Naive B cell (primary cell): ENCODE data around the gene SMYD3. TPM values are rescaled to one million over a fixed set of nuclear protein-coding genes. Genes with fewer than 3 reads are reported as not detected.

Experiments used
- ATAC-seq, 2 donors: fragments of 150-1000 bp; cut with Tn5 transposase; 2 replicates each; pipeline ENCODE4 v1.10.0; 2021; ENCODE audit warnings: low read depth in 2 of 2, mild to moderate bottlenecking in 2 of 2, moderate library complexity in 2 of 2
- DNase-seq: peaks from one replicate; pipeline ENCODE4 v3.0.0; 2022
- H3K27ac Mint-ChIP-seq, 6 donors: one replicate each; pipeline ENCODE4 v1.8.0; 2020 to 2022; ENCODE audit warnings: mild to moderate bottlenecking in 6 of 6, mixed read lengths in 6 of 6, moderate library complexity in 5 of 6, inconsistent platforms in 2 of 6
- H3K27me3 Mint-ChIP-seq, 3 donors: one replicate each; pipeline ENCODE4 v1.8.0; 2021 to 2022; ENCODE audit warnings: mixed read lengths in 3 of 3, mild to moderate bottlenecking in 1 of 3
- H3K36me3 Mint-ChIP-seq, 2 donors: one replicate each; pipeline ENCODE4 v1.8.0; 2020 to 2022; ENCODE audit warnings: mixed read lengths in 2 of 2, inconsistent platforms in 1 of 2, mild to moderate bottlenecking in 1 of 2
- H3K4me1 Mint-ChIP-seq, 3 donors: one replicate each; pipeline ENCODE4 v1.8.0; 2020 to 2022; ENCODE audit warnings: mixed read lengths in 3 of 3, inconsistent platforms in 1 of 3, mild to moderate bottlenecking in 1 of 3, moderate library complexity in 1 of 3
- H3K4me3 Mint-ChIP-seq, 8 donors: one replicate each; pipeline ENCODE4 v1.8.0; 2020 to 2022; ENCODE audit warnings: mild to moderate bottlenecking in 8 of 8, mixed read lengths in 8 of 8, moderate library complexity in 8 of 8, inconsistent platforms in 2 of 8
- H3K9me3 Mint-ChIP-seq, 7 donors: one replicate each; pipeline ENCODE4 v1.8.0; 2020 to 2022; ENCODE audit warnings: mixed read lengths in 7 of 7, mild to moderate bottlenecking in 5 of 7, inconsistent platforms in 2 of 7, moderate library complexity in 1 of 7
- polyA plus RNA-seq, 6 donors: library from polyadenylated mRNA; unstranded; fragments of 300-500 nt; fragmentation: Illumina TruSeq; gene quantifications; one replicate each; pipeline ENCODE4 v1.2.3, GENCODE V29; 2021; ENCODE audit warnings: low read depth in 6 of 6

Gene SMYD3
- polyA plus RNA-seq, 6 donors from 2014 or later: 15.8 to 27.3 (median 19.5) TPM

- no peak overlapping the region for H3K4me3 Mint-ChIP-seq
- H3K4me1 Mint-ChIP-seq: peaks cover 0 to 9% (median 4%) of the 10 kb centered on the region in 3 donors
- H3K9me3 Mint-ChIP-seq: peaks cover 0 to 4% (median 0%) of the 10 kb centered on the region in 7 donors
- no peaks in the 10 kb centered on the region for H3K27me3 Mint-ChIP-seq
- peaks cover 4 to 7% of the 10 kb centered on the region in 2 donors for H3K36me3 Mint-ChIP-seq
- no peak for ATAC-seq
- DNase-seq: no peak
- peak overlapping the region in 1 of 6 donors; percentile 19 for H3K27ac Mint-ChIP-seq
These were observed 286.5 kb downstream of the SMYD3 start for GRCh38 chr1:246220495-246221065.

- no peaks in the 10 kb centered on the region for H3K27me3 Mint-ChIP-seq
- peaks cover 4 to 7% of the 10 kb centered on the region in 2 donors for H3K36me3 Mint-ChIP-seq
- ATAC-seq: no peak
- H3K27ac Mint-ChIP-seq: no peak overlapping the region
- peaks cover 0 to 18% (median 8%) of the 10 kb centered on the region in 3 donors for H3K4me1 Mint-ChIP-seq
- H3K9me3 Mint-ChIP-seq: peaks cover 0 to 4% (median 0%) of the 10 kb centered on the region in 7 donors
- H3K4me3 Mint-ChIP-seq: peak overlapping the region in 1 of 8 donors; percentile 33
- no peak for DNase-seq
These were observed 287.5 kb downstream of the SMYD3 start for GRCh38 chr1:246219508-246220030.

GRCh38 chr1:246218686-246219085 is 288.4 kb downstream of the SMYD3 start:
- H3K4me3 Mint-ChIP-seq: no peak overlapping the region
- H3K27ac Mint-ChIP-seq: no peak overlapping the region
- ATAC-seq (no peak), DNase-seq (no peak)
- peaks cover 0 to 4% (median 0%) of the 10 kb centered on the region in 7 donors for H3K9me3 Mint-ChIP-seq
- peaks cover 0 to 18% (median 13%) of the 10 kb centered on the region in 3 donors for H3K4me1 Mint-ChIP-seq
- no peaks in the 10 kb centered on the region for H3K27me3 Mint-ChIP-seq
- peaks cover 4 to 7% of the 10 kb centered on the region in 2 donors for H3K36me3 Mint-ChIP-seq

- no peak for ATAC-seq
- no peak for DNase-seq
- Mint-ChIP-seq H3K27me3 (no peaks in the 10 kb centered on the region), H3K27ac (no peak overlapping the region), H3K9me3 (peaks cover 0 to 4% (median 0%) of the 10 kb centered on the region in 7 donors), H3K4me3 (no peak overlapping the region), H3K36me3 (peaks cover 4 to 7% of the 10 kb centered on the region in 2 donors), H3K4me1 (peaks cover 0 to 18% (median 15%) of the 10 kb centered on the region in 3 donors)
These were observed 290.2 kb downstream of the SMYD3 start for GRCh38 chr1:246216906-246217305.

- Mint-ChIP-seq H3K27ac (peak overlapping the region in 1 of 6 donors; percentile 27), H3K36me3 (peaks cover 4 to 7% of the 10 kb centered on the region in 2 donors), H3K4me1 (peaks cover 0 to 18% (median 15%) of the 10 kb centered on the region in 3 donors), H3K27me3 (no peaks in the 10 kb centered on the region), H3K9me3 (peaks cover 0 to 1% (median 0%) of the 10 kb centered on the region in 7 donors), H3K4me3 (no peak overlapping the region)
- ATAC-seq (no peak), DNase-seq (no peak)
These were observed 291.6 kb downstream of the SMYD3 start for GRCh38 chr1:246215510-246215903.

GRCh38 chr1:246214708-246215509 is 292.2 kb downstream of the SMYD3 start:
- DNase-seq: no peak
- Mint-ChIP-seq H3K27ac (no peak overlapping the region), H3K27me3 (no peaks in the 10 kb centered on the region), H3K4me1 (peaks cover 0 to 18% (median 15%) of the 10 kb centered on the region in 3 donors), H3K4me3 (no peak overlapping the region), H3K9me3 (peaks cover 0 to 1% (median 0%) of the 10 kb centered on the region in 7 donors), H3K36me3 (peaks cover 4 to 11% of the 10 kb centered on the region in 2 donors)
- ATAC-seq: peak; percentile 61 to 68

GRCh38 chr1:246213947-246214346 is 293.1 kb downstream of the SMYD3 start:
- no peak for DNase-seq
- H3K27ac Mint-ChIP-seq: no peak overlapping the region
- no peak overlapping the region for H3K4me3 Mint-ChIP-seq
- no peak for ATAC-seq
- H3K27me3 Mint-ChIP-seq: no peaks in the 10 kb centered on the region
- peaks cover 0 to 1% (median 0%) of the 10 kb centered on the region in 7 donors for H3K9me3 Mint-ChIP-seq
- peaks cover 4 to 13% of the 10 kb centered on the region in 2 donors for H3K36me3 Mint-ChIP-seq
- H3K4me1 Mint-ChIP-seq: peaks cover 0 to 15% (median 14%) of the 10 kb centered on the region in 3 donors

- H3K4me1 Mint-ChIP-seq: peaks cover 0 to 15% (median 14%) of the 10 kb centered on the region in 3 donors
- H3K36me3 Mint-ChIP-seq: peaks cover 4 to 13% of the 10 kb centered on the region in 2 donors
- peaks cover 0 to 1% (median 0%) of the 10 kb centered on the region in 7 donors for H3K9me3 Mint-ChIP-seq
- no peak overlapping the region for H3K4me3 Mint-ChIP-seq
- peak overlapping the region in 1 of 6 donors; percentile 55 for H3K27ac Mint-ChIP-seq
- no peaks in the 10 kb centered on the region for H3K27me3 Mint-ChIP-seq
- ATAC-seq (no peak), DNase-seq (no peak)
These were observed 293.6 kb downstream of the SMYD3 start for GRCh38 chr1:246213502-246213901.

GRCh38 chr1:246213036-246213435 is 294.0 kb downstream of the SMYD3 start:
- ATAC-seq (no peak), DNase-seq (no peak)
- Mint-ChIP-seq H3K36me3 (peaks cover 3 to 9% of the 10 kb centered on the region in 2 donors), H3K9me3 (peaks cover 0 to 1% (median 0%) of the 10 kb centered on the region in 7 donors), H3K4me1 (peaks cover 0 to 14% (median 13%) of the 10 kb centered on the region in 3 donors), H3K27me3 (no peaks in the 10 kb centered on the region), H3K4me3 (no peak overlapping the region), H3K27ac (no peak overlapping the region)

- H3K4me3 Mint-ChIP-seq: no peak overlapping the region
- ATAC-seq: no peak
- peaks cover 0 to 1% (median 0%) of the 10 kb centered on the region in 7 donors for H3K9me3 Mint-ChIP-seq
- no peaks in the 10 kb centered on the region for H3K27me3 Mint-ChIP-seq
- H3K36me3 Mint-ChIP-seq: peaks cover 0 to 5% of the 10 kb centered on the region in 2 donors
- no peak for DNase-seq
- peaks cover 0 to 14% (median 11%) of the 10 kb centered on the region in 3 donors for H3K4me1 Mint-ChIP-seq
- H3K27ac Mint-ChIP-seq: no peak overlapping the region
These were observed 295.1 kb downstream of the SMYD3 start for GRCh38 chr1:246212013-246212412.

- ATAC-seq (no peak), DNase-seq (no peak)
- no peaks in the 10 kb centered on the region for H3K9me3 Mint-ChIP-seq
- H3K4me1 Mint-ChIP-seq: peaks cover 0 to 11% (median 10%) of the 10 kb centered on the region in 3 donors
- H3K36me3 Mint-ChIP-seq: peaks cover 0 to 5% of the 10 kb centered on the region in 2 donors
- no peak overlapping the region for H3K27ac Mint-ChIP-seq
- H3K27me3 Mint-ChIP-seq: no peaks in the 10 kb centered on the region
- no peak overlapping the region for H3K4me3 Mint-ChIP-seq
These were observed 296.3 kb downstream of the SMYD3 start for GRCh38 chr1:246210756-246211155.

GRCh38 chr1:246208105-246208504 is 299.0 kb downstream of the SMYD3 start:
- Mint-ChIP-seq H3K4me3 (no peak overlapping the region), H3K4me1 (no peaks in the 10 kb centered on the region), H3K36me3 (peaks cover 14 to 15% of the 10 kb centered on the region in 2 donors), H3K27ac (no peak overlapping the region), H3K27me3 (no peaks in the 10 kb centered on the region), H3K9me3 (no peaks in the 10 kb centered on the region)
- ATAC-seq (no peak), DNase-seq (no peak)

- H3K36me3 Mint-ChIP-seq: peaks cover 9 to 16% of the 10 kb centered on the region in 2 donors
- ATAC-seq (no peak), DNase-seq (no peak)
- no peaks in the 10 kb centered on the region for H3K9me3 Mint-ChIP-seq
- H3K27me3 Mint-ChIP-seq: no peaks in the 10 kb centered on the region
- no peaks in the 10 kb centered on the region for H3K4me1 Mint-ChIP-seq
- H3K4me3 Mint-ChIP-seq: no peak overlapping the region
- H3K27ac Mint-ChIP-seq: peak overlapping the region in 1 of 6 donors; percentile 1
These were observed 303.9 kb downstream of the SMYD3 start for GRCh38 chr1:246203180-246203579.
